GM18907 (cell line): ENCODE data around the gene ETNPPL.

Experiments used
- ATAC-seq: cut with Tn5 transposase; IDR thresholded peaks from one replicate; pipeline ENCODE4 v1.9.1; 2021; ENCODE audit warnings: mild to moderate bottlenecking, moderate library complexity; ENCODE audit not compliant: unreplicated experiment

ETNPPL gene

GRCh38 chr4:108702960-108703359 is 59.9 kb downstream of the ETNPPL start:
- no peak for ATAC-seq

- no peak for ATAC-seq
Observed at GRCh38 chr4:108700081-108700757, 62.6 kb downstream of the ETNPPL start.

GRCh38 chr4:108696160-108696559 is 66.7 kb downstream of the ETNPPL start:
- no peak for ATAC-seq

- no peak for ATAC-seq
Observed at GRCh38 chr4:108695062-108695461, 67.8 kb downstream of the ETNPPL start.

GRCh38 chr4:108694423-108694822 is 68.4 kb downstream of the ETNPPL start:
- no peak for ATAC-seq

- no peak for ATAC-seq
Observed at GRCh38 chr4:108693819-108694218, 69.0 kb downstream of the ETNPPL start.

GRCh38 chr4:108693211-108693610 is 69.6 kb downstream of the ETNPPL start:
- ATAC-seq, result no peak
